Right lobe of liver (tissue), 6 donors: ENCODE data around the gene PARP2. TPM values are rescaled to one million over a fixed set of nuclear protein-coding genes. Genes with fewer than 3 reads are reported as not detected.
A peak's percentile ranks its signal among the peaks of the same experiment; 100 is the strongest.

Source experiments
- ATAC-seq, 4 donors: fragments of 200-7000 bp; cut with Tn5 transposase; one replicate each; pipeline ENCODE4 v1.9.1; 2020; ENCODE audit warnings: mild to moderate bottlenecking in 4 of 4, moderate library complexity in 4 of 4
- DNase-seq, 3 donors: peaks; one replicate each; pipeline ENCODE4 v3.0.0-alpha.2; 2020
- H3K27ac ChIP-seq, 3 donors: fragments of 200-600 bp; one replicate each; pipeline ENCODE4 v1.8.0; 2022
- H3K27me3 ChIP-seq, 2 donors: fragments of 200-600 bp; one replicate each; pipeline ENCODE4 v1.8.0; 2022
- H3K36me3 ChIP-seq, 4 donors: fragments of 200-600 bp; sonication (generic) in 1 of 4; one replicate each; pipeline versions ENCODE4 v1.5.1 to v1.8.0; 2017 to 2022; ENCODE audit warnings: control low read depth in 1 of 4
- H3K4me1 ChIP-seq, 4 donors: fragments of 200-600 bp; sonication (generic) in 1 of 4; one replicate each; pipeline versions ENCODE4 v1.5.1 to v1.8.0; 2017 to 2022; ENCODE audit warnings: control low read depth in 1 of 4
- H3K4me3 ChIP-seq, 3 donors: fragments of 200-600 bp; one replicate each; pipeline ENCODE4 v1.8.0; 2022
- H3K9me3 ChIP-seq, 4 donors: fragments of 200-600 bp; sonication (generic) in 1 of 4; one replicate each; pipeline versions ENCODE4 v1.5.1 to v1.8.0; 2017 to 2022; ENCODE audit warnings: control low read depth in 1 of 4
- POLR2A ChIP-seq: fragments of 450-650 bp; IDR thresholded peaks from one replicate; pipeline ENCODE4 v1.6.1; 2017; ENCODE audit warnings: antibody characterized with exemption, mild to moderate bottlenecking
- WGBS: methylation state at CpG from one replicate; pipeline ENCODE4 v1.1.6; 2018; ENCODE audit warnings: low coverage, low lambda C conversion rate; ENCODE audit not compliant: insufficient coverage; ENCODE audit errors: missing lambda C conversion rate; 5-methylcytosine and 5-hydroxymethylcytosine counted together
- intact Hi-C, 2 donors: fragments of 100-400 bp; cut with DNase I; formaldehyde crosslinking; loops; one replicate each; pipeline versions ENCODE4 v1.11.2 to v1.14.1; 2022
- total RNA-seq, 6 experiments: library from RNA; depleted of rRNA in 2 of 6; stranded (reverse); fragments of >200 nt in 2 of 6; fragmentation: NEBNext Ultra II Directional in 3 of 6; extraction: Animal tissue kit (Norgen Biotek cat#: 25700) in 3 of 6; gene quantifications; one replicate each; pipeline versions ENCODE4 v1.1.0 to v1.2.4, GENCODE V29; 2016 to 2023
- TF ChIP-seq, protein P1 (sequence below), 4 donors: fragments of 200-600 bp in 3 of 4; fragments of 450-650 bp in 1 of 4; IDR thresholded peaks; one replicate each; pipeline versions ENCODE4 v1.5.1 to v1.8.0; 2016 to 2022; ENCODE audit warnings: antibody characterized with exemption in 4 of 4, mild to moderate bottlenecking in 2 of 4
- donor health status: DM: no; HTN: yes; CAD: no.
- donor health status: DM: no; HTN: no; CAD: no.
- donor health status: DM: no; HTN: no; CAD: no.
- donor health status: DM: no; HTN: yes; CAD: no.
- donor health status: DM: no; HTN: yes; CAD: no.

Gene PARP2
- total RNA-seq, 6 experiments from 2014 or later = 5.5 to 10.4 (median 9.1) TPM

DNA sequence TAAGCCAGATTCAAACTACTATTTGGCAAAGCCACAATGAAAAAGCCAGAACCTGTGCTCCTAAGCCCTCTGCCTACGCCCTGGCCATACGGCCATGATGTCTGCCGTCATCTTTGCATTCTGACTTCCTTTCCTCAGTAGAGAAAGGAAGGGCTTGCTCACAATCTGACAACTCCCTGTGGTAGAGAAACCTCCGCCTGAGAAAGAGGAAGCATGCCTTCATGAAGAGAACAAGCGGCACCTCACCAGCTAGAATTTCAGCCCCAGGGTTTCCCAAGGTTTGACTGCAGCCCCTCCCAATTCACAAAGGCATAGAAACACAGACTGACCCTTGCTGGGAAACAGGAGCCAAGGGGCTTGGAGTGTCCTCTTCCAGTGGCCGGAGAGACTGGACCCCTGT is 44.1 kb downstream of the PARP2 start:
- DNase-seq = no peak
- intact Hi-C loops = no loop called here
- TF ChIP-seq POLR2A = no peak
- TF ChIP-seq, protein P1, sequence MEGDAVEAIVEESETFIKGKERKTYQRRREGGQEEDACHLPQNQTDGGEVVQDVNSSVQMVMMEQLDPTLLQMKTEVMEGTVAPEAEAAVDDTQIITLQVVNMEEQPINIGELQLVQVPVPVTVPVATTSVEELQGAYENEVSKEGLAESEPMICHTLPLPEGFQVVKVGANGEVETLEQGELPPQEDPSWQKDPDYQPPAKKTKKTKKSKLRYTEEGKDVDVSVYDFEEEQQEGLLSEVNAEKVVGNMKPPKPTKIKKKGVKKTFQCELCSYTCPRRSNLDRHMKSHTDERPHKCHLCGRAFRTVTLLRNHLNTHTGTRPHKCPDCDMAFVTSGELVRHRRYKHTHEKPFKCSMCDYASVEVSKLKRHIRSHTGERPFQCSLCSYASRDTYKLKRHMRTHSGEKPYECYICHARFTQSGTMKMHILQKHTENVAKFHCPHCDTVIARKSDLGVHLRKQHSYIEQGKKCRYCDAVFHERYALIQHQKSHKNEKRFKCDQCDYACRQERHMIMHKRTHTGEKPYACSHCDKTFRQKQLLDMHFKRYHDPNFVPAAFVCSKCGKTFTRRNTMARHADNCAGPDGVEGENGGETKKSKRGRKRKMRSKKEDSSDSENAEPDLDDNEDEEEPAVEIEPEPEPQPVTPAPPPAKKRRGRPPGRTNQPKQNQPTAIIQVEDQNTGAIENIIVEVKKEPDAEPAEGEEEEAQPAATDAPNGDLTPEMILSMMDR (IDR thresholded peaks at IDR 0.05) = no peak
- Histone ChIP-seq H3K27me3 (no peaks in the 10 kb centered on the region), H3K36me3 (peaks cover 4 to 87% (median 44%) of the 10 kb centered on the region in 4 donors), H3K27ac (no peak overlapping the region), H3K4me3 (no peak overlapping the region), H3K4me1 (no peaks in the 10 kb centered on the region), H3K9me3 (no peaks in the 10 kb centered on the region)
- peak in 3 of 4 donors; percentile 40 to 53 (median 48) for ATAC-seq
- 74% methylated on average over 5 of the region's 6 CpGs for WGBS

DNA sequence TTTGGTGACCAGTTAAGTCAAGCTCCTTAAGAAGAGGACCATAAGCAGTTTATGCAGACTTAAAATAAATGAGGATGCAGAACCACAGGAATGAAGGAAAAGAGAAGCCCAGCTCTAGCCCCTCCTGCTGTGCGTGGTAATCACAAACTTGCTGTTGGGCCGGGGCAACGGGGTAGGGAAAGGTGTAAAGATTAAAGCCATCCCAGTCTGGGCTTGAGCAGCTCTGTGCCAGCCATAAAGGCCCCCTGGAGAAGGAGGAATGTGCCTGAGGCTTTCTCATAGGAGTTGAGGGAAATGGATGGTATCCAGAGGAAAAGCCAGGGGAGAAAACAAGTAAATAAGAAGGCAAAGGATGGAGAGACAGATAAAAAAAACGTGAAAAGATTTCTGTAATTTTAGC is 44.7 kb downstream of the PARP2 start:
- no peaks in the 10 kb centered on the region for H3K4me1 ChIP-seq
- peaks cover 4 to 81% (median 42%) of the 10 kb centered on the region in 4 donors for H3K36me3 ChIP-seq
- DNase-seq (peak in 1 of 3 donors; percentile 12), ATAC-seq (no peak)
- TF ChIP-seq POLR2A = no peak
- TF ChIP-seq, protein P1 (IDR thresholded peaks at IDR 0.05) = no peak
- no peaks in the 10 kb centered on the region for H3K27me3 ChIP-seq
- no peaks in the 10 kb centered on the region for H3K9me3 ChIP-seq
- intact Hi-C loops = no loop called here
- no peak overlapping the region for H3K27ac ChIP-seq
- no peak overlapping the region for H3K4me3 ChIP-seq
- WGBS = 61% methylated on average over 4 of the region's 4 CpGs

DNA sequence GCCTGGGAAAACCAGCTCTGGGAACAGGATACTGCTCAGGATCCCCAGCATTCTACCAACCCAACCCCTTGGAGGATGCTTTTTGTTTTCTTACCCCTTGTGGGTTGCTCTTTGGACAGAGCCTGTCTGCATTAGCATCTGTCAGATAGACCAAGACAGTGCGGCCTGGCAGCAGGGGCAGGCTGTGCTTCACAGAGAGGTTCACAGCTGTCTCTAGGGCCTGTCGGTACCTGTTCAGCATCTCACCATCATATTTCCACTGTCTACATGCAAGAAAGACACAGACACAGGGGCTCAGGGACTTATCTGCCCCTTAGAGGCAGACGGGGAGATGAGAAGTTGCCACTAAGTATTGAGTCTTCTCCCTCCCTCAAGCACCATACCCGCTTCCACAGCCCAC is 48.1 kb downstream of the PARP2 start:
- H3K36me3 ChIP-seq = peaks cover 8 to 69% (median 27%) of the 10 kb centered on the region in 4 donors
- TF ChIP-seq, protein P1 (IDR thresholded peaks at IDR 0.05) = no peak
- TF ChIP-seq POLR2A = no peak
- no peak overlapping the region for H3K27ac ChIP-seq
- DNase-seq (no peak), ATAC-seq (no peak)
- no peaks in the 10 kb centered on the region for H3K4me1 ChIP-seq
- no peaks in the 10 kb centered on the region for H3K9me3 ChIP-seq
- no peaks in the 10 kb centered on the region for H3K27me3 ChIP-seq
- no peak overlapping the region for H3K4me3 ChIP-seq
- 100% methylated on average over 2 of the region's 4 CpGs for WGBS
- intact Hi-C loops = no loop called here

DNA sequence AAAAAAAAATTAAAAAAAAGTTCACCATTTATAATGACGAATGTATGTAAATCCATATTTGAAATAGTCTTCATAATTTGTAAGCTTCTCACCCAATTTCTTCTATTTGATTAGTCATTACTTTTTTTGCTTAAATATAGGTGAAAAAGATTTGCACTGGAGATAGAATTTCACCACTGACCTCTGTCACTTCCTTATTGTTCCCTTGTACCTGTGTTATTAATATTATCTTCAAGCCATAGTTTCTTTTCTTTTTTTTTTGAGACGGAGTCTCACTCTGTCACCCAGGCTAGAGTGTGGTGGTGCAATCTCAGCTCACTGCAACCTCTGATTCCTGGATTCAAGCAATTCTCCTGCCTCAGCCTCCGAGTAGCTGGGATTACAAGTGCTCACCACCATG is 54.1 kb downstream of the PARP2 start:
- Histone ChIP-seq H3K27ac (no peak overlapping the region), H3K4me1 (no peaks in the 10 kb centered on the region), H3K27me3 (no peaks in the 10 kb centered on the region), H3K9me3 (no peaks in the 10 kb centered on the region), H3K36me3 (peaks cover 4 to 68% (median 14%) of the 10 kb centered on the region in 4 donors), H3K4me3 (no peak overlapping the region)
- TF ChIP-seq POLR2A = no peak
- TF ChIP-seq, protein P1 (IDR thresholded peaks at IDR 0.05) = no peak
- ATAC-seq = no peak
- intact Hi-C loops = no loop called here
- no peak for DNase-seq
- WGBS = 96% methylated on average over 2 of the region's 3 CpGs

DNA sequence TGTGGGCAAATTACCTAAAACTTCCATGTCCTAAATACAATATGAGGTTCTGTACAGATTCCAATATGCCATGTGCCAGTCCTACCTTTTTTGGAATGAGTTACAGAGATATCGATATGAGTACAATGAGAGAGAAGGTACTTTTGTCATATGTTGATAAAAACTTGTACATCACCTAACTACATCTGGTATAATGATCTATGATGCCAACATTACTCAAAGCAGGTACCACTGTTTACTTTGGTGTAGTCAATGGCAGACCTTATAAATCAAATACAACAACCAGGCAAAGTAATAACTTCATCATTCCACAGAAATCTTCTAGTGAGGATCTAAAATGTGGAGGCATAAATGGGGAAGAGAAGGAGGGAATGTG is 57.1 kb downstream of the PARP2 start:
- intact Hi-C loops = no loop called here
- Histone ChIP-seq H3K9me3 (no peaks in the 10 kb centered on the region), H3K27ac (no peak overlapping the region), H3K27me3 (no peaks in the 10 kb centered on the region), H3K36me3 (peaks cover 0 to 75% (median 17%) of the 10 kb centered on the region in 4 donors), H3K4me3 (no peak overlapping the region), H3K4me1 (no peaks in the 10 kb centered on the region)
- no peak for DNase-seq
- ATAC-seq = peak in 1 of 4 donors; percentile 61
- 90% methylated on average over 1 of the region's 1 CpG for WGBS
- no peak for TF ChIP-seq POLR2A
- TF ChIP-seq, protein P1 (IDR thresholded peaks at IDR 0.05) = no peak
